Ureter (tissue), 1 donor: ENCODE results near the gene SSH2. TPM values are rescaled to one million over a fixed set of nuclear protein-coding genes. Genes with fewer than 3 reads are reported as not detected.
A peak's percentile ranks its signal among the peaks of the same experiment; 100 is the strongest.
"Not testable (repeated sequence)": the region's sequence is repeated elsewhere in the genome, so short reads cannot be mapped to it uniquely, and the experiment has no call there.

Experiments
- DNase-seq: peaks from one replicate; pipeline ENCODE4 v3.0.0-alpha.2; 2020; ENCODE audit warnings: low spot score
- total RNA-seq: library from RNA; stranded (reverse); gene quantifications from one replicate; pipeline ENCODE4 v1.2.4, GENCODE V29; 2023
- donor health status: DM: yes; HTN: yes; CAD: no.

The SSH2 gene, protein sequence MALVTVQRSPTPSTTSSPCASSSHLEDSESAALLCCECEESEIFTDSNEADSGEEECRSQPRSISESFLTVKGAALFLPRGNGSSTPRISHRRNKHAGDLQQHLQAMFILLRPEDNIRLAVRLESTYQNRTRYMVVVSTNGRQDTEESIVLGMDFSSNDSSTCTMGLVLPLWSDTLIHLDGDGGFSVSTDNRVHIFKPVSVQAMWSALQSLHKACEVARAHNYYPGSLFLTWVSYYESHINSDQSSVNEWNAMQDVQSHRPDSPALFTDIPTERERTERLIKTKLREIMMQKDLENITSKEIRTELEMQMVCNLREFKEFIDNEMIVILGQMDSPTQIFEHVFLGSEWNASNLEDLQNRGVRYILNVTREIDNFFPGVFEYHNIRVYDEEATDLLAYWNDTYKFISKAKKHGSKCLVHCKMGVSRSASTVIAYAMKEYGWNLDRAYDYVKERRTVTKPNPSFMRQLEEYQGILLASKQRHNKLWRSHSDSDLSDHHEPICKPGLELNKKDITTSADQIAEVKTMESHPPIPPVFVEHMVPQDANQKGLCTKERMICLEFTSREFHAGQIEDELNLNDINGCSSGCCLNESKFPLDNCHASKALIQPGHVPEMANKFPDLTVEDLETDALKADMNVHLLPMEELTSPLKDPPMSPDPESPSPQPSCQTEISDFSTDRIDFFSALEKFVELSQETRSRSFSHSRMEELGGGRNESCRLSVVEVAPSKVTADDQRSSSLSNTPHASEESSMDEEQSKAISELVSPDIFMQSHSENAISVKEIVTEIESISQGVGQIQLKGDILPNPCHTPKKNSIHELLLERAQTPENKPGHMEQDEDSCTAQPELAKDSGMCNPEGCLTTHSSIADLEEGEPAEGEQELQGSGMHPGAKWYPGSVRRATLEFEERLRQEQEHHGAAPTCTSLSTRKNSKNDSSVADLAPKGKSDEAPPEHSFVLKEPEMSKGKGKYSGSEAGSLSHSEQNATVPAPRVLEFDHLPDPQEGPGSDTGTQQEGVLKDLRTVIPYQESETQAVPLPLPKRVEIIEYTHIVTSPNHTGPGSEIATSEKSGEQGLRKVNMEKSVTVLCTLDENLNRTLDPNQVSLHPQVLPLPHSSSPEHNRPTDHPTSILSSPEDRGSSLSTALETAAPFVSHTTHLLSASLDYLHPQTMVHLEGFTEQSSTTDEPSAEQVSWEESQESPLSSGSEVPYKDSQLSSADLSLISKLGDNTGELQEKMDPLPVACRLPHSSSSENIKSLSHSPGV (N-terminal part only)
- 41.1 TPM for total RNA-seq

DNA sequence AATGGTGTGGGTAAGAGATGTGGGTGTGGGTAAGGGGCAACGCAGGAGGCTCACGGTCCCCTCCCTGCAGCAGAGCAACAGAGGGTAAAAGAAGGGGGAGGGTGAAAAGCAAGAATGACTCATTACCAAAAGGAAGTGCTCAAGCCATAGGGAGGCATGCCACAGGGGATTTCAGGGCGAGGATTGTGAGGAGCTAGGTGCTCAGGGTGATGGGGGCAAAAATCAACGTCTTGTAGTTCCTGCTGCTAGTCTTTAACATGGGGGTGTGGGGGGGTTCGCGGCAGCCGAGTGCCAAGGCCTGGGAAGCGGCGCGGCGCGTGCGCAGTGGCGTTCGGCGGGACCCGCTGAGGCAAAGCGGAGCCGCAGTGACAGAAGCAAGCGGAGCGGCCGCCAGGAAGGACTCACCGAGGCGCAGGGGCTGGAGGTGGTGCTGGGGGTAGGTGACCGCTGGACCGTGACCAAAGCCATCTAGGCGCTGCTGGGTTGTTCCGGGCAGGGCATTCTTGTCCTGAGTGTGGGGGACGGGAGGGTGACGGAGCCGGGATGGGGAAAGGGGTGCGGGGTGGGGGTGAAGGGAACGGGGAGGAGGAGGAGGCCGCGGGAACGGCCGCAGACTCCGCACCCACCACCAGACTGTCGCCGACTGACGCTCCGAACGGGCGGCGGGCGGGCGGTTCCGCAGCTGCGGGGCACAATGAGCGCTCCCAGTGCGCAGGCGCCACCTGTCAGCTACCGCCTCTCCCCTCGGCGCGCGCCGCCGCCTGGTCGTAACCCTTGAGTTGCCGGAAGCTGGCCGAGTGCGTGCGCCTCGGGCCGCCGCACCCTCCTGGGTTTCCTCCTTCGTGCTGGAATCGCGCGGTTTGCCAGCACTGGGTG lies at the start of gene SSH2:
SSH2 (minus strand) TSS at position 696 of the 876 bp plus-strand sequence; CDS start at position 468, 228 bp downstream.
- peak; percentile 87 for DNase-seq

DNA sequence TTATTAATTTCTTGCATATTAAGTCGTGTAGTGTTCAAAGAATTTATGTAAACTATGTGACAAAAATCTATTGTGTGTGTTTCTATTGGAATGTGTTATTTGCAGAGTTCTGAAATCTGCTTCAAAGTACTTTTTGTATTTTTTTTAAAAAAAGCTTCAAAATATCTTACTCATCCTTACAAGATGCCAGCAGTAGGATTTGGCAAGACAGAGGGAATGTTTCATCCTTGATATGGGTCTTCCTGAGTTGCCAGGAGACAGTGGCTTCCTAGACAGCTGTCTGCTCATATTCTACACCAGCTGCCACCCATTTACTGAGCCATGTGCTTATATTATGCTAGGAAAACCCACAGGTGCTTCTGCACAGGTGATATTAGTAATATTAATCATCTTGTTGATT lies 47.8 kb upstream of the SSH2 start:
- no peak for DNase-seq

GRCh38 chr17:29973005-29973404 lies 43.0 kb upstream of the SSH2 start:
- DNase-seq: no peak

DNA sequence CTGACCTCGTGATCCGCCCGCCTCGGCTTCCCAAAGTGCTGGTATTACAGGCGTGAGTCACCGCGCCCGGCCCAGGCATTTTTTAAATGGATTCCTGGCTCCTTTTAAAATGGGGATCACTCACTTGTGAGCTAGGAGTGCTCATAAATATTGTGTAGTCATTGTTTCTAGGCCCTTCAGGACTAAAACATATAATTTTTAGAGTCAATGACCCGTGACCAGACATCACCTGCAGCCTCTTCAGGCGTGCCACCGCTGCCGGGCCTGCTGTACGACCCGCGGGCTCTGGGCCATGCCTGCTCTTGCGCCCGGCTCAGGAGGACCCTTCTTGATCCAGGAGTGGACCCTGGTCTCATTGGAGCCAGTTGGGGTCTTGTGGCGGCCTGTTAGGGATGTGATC lies 42.2 kb upstream of the SSH2 start:
- no peak for DNase-seq

- DNase-seq: no peak
These were observed 38.2 kb upstream of the SSH2 start for GRCh38 chr17:29968271-29968670.

GRCh38 chr17:29962656-29963055 lies 32.6 kb upstream of the SSH2 start:
- DNase-seq: no peak

GRCh38 chr17:29959658-29960337 lies 29.8 kb upstream of the SSH2 start:
- no peak for DNase-seq

DNA sequence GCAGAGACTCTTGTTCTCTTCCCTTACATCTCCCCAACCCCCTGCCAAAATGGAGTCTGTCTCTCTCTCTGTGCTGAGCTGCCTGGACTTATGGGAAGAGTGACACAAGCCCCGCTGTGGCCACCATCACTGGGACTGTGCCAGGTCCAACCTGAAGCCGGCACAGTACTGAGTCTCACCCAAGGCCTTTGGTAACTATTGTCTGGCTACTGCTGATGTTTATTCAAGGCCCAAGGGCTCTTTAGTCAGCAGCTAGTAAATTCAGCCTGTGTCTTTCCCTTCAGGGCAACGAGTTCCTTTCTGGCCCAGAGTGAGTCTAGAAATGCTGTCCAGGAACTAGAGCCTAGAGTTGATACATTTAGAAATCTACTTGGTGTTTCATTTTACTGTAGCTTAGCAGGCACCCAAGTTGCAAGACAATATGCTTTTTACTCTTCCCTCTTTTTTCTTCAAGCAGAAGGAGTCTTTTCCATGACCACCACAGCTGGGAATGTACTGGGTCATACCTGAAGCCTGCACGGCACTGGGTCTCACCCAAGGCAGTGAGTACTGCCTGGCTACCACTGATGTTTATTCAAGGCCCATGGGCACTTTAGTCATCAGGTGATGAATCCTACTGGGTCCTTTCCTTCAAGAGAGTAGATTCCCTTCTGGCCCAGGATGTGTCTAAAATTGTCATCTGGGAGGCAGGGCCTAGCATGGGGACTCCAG lies 29.1 kb upstream of the SSH2 start:
- no peak for DNase-seq

- not testable (repeated sequence) for DNase-seq
These were observed 27.5 kb upstream of the SSH2 start for GRCh38 chr17:29957488-29957887.

GRCh38 chr17:29956225-29956624 lies 26.2 kb upstream of the SSH2 start:
- no peak for DNase-seq

DNA sequence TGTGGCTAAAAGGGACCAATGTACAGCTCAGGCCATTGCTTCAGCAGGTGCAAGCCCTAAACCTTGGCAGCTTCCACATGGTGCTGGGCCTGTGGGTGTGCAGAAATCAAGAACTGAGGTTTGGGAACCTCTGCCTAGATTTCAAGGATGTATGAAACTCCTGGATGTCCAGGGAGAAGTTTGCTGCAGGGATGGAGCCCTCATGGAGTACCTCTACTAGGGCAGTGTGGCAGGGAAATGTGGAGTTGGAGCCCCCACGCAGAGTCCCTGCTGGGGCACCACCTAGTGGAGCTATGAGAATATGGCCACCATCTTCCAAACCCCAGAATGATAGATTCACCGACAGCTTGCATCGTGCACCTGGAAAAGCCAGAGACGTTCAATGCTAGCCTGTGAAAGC lies 24.4 kb upstream of the SSH2 start:
- DNase-seq: no peak

GRCh38 chr17:29949696-29950095 lies 19.7 kb upstream of the SSH2 start:
- DNase-seq: no peak

GRCh38 chr17:29948448-29949215 lies 18.6 kb upstream of the SSH2 start:
- DNase-seq: no peak

GRCh38 chr17:29945281-29945680 lies 15.3 kb upstream of the SSH2 start:
- DNase-seq: no peak

- no peak for DNase-seq
These were observed 11.3 kb upstream of the SSH2 start, which contains the start of gene EFCAB5 for GRCh38 chr17:29941334-29941733. EFCAB5 (plus strand) TSS chr17:29941634; CDS start chr17:29941797, 163 bp downstream.

GRCh38 chr17:29936724-29937123 lies 6.7 kb upstream of the SSH2 start:
- no peak for DNase-seq

DNA sequence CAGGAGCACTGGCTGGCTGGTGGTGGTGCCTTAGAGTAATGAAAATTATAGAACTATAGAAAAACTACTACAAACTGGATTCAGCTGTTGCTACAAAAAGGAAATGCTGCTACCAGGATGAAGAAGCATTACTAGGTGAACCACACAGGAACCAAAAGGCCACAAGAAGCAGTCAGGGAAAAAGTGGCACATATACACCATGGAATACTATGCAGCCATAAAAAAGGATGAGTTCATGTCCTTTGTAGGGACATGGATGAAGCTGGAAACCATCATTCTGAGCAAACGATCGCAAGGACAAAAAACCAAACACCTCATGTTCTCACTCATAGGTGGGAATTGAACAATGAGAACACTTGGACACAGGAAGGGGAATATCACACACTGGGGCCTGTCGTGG lies 5.9 kb upstream of the SSH2 start:
- not testable (repeated sequence) for DNase-seq

GRCh38 chr17:29933379-29933778 lies 3.4 kb upstream of the SSH2 start:
- DNase-seq: no peak
